ENCODE results near the gene TENT4B.
"Not testable (repeated sequence)": the region's sequence is repeated elsewhere in the genome, so short reads cannot be mapped to it uniquely, and the experiment has no call there.

The TENT4B gene

GRCh38 chr16:50216231-50216630 is 63.1 kb downstream of the TENT4B start:
- H3K27ac Mint-ChIP-seq = no peak overlapping the region
- H3K9me3 Mint-ChIP-seq = no peaks in the 10 kb centered on the region
- no peak overlapping the region for H3K4me3 Mint-ChIP-seq
- H3K27me3 Mint-ChIP-seq = no peaks in the 10 kb centered on the region
- H3K4me1 Mint-ChIP-seq = no peaks in the 10 kb centered on the region
- ATAC-seq (replicated peaks) = no peak
- no peak for DNase-seq
- peaks cover 11 to 33% of the 10 kb centered on the region in 2 donors for H3K36me3 Mint-ChIP-seq

- DNase-seq = no peak
- Mint-ChIP-seq H3K9me3 (no peaks in the 10 kb centered on the region), H3K4me1 (no peaks in the 10 kb centered on the region), H3K4me3 (no peak overlapping the region), H3K27ac (no peak overlapping the region), H3K36me3 (peaks cover 9 to 26% of the 10 kb centered on the region in 2 donors), H3K27me3 (no peaks in the 10 kb centered on the region)
- ATAC-seq (replicated peaks) = no peak
These were observed 66.4 kb downstream of the TENT4B start for GRCh38 chr16:50219402-50219975.

GRCh38 chr16:50224286-50224685 is 71.2 kb downstream of the TENT4B start:
- no peaks in the 10 kb centered on the region for H3K9me3 Mint-ChIP-seq
- H3K36me3 Mint-ChIP-seq = peaks cover 26 to 41% of the 10 kb centered on the region in 2 donors

GRCh38 chr16:50227120-50227519 is 74.0 kb downstream of the TENT4B start:
- ATAC-seq (replicated peaks) = no peak
- H3K27ac Mint-ChIP-seq = no peak overlapping the region

More at GRCh38 chr16:50224286-50224685, 71.2 kb downstream of the TENT4B start:
- ATAC-seq (replicated peaks) (no peak), DNase-seq (no peak)
- H3K27me3 Mint-ChIP-seq = no peaks in the 10 kb centered on the region
- no peaks in the 10 kb centered on the region for H3K4me1 Mint-ChIP-seq
- no peak overlapping the region for H3K4me3 Mint-ChIP-seq
- no peak overlapping the region for H3K27ac Mint-ChIP-seq

GRCh38 chr16:50227665-50228064 is 74.6 kb downstream of the TENT4B start:
- Mint-ChIP-seq H3K9me3 (no peaks in the 10 kb centered on the region), H3K36me3 (peaks cover 26 to 38% of the 10 kb centered on the region in 2 donors), H3K27ac (no peak overlapping the region), H3K4me1 (no peaks in the 10 kb centered on the region), H3K4me3 (no peak overlapping the region), H3K27me3 (no peaks in the 10 kb centered on the region)
- DNase-seq = no peak
- ATAC-seq (replicated peaks) = no peak

More at GRCh38 chr16:50227120-50227519, 74.0 kb downstream of the TENT4B start:
- no peaks in the 10 kb centered on the region for H3K4me1 Mint-ChIP-seq
- no peaks in the 10 kb centered on the region for H3K9me3 Mint-ChIP-seq
- H3K27me3 Mint-ChIP-seq = no peaks in the 10 kb centered on the region
- H3K36me3 Mint-ChIP-seq = peaks cover 26 to 38% of the 10 kb centered on the region in 2 donors
- no peak for DNase-seq
- no peak overlapping the region for H3K4me3 Mint-ChIP-seq

GRCh38 chr16:50228364-50228868 is 75.3 kb downstream of the TENT4B start:
- Mint-ChIP-seq H3K27ac (no peak overlapping the region), H3K4me3 (no peak overlapping the region), H3K27me3 (no peaks in the 10 kb centered on the region), H3K9me3 (no peaks in the 10 kb centered on the region), H3K36me3 (peaks cover 26 to 38% of the 10 kb centered on the region in 2 donors), H3K4me1 (no peaks in the 10 kb centered on the region)
- peak in 1 of 2 donors; percentile 25 for ATAC-seq (replicated peaks)
- DNase-seq = no peak

- H3K4me1 Mint-ChIP-seq = no peaks in the 10 kb centered on the region
- ATAC-seq (replicated peaks) = no peak
- H3K9me3 Mint-ChIP-seq = no peaks in the 10 kb centered on the region
- H3K36me3 Mint-ChIP-seq = peaks cover 26 to 37% of the 10 kb centered on the region in 2 donors
- H3K4me3 Mint-ChIP-seq = no peak overlapping the region
- no peak overlapping the region for H3K27ac Mint-ChIP-seq
- DNase-seq = no peak
- H3K27me3 Mint-ChIP-seq = no peaks in the 10 kb centered on the region
These were observed 76.1 kb downstream of the TENT4B start for GRCh38 chr16:50229149-50229726.

GRCh38 chr16:50234771-50235556 is 81.9 kb downstream of the TENT4B start:
- DNase-seq (no peak), ATAC-seq (replicated peaks) (no peak)
- Mint-ChIP-seq H3K4me3 (no peak overlapping the region), H3K9me3 (no peaks in the 10 kb centered on the region), H3K27ac (no peak overlapping the region), H3K4me1 (no peaks in the 10 kb centered on the region), H3K27me3 (no peaks in the 10 kb centered on the region), H3K36me3 (peaks cover 0 to 2% of the 10 kb centered on the region in 2 donors)

- H3K36me3 Mint-ChIP-seq = peaks cover 0 to 2% of the 10 kb centered on the region in 2 donors
- no peak for DNase-seq
- no peak overlapping the region for H3K4me3 Mint-ChIP-seq
- H3K9me3 Mint-ChIP-seq = no peaks in the 10 kb centered on the region
- no peaks in the 10 kb centered on the region for H3K27me3 Mint-ChIP-seq
- no peaks in the 10 kb centered on the region for H3K4me1 Mint-ChIP-seq
- no peak overlapping the region for H3K27ac Mint-ChIP-seq
- no peak for ATAC-seq (replicated peaks)
These were observed 82.5 kb downstream of the TENT4B start for GRCh38 chr16:50235581-50235980.

GRCh38 chr16:50238314-50238713 is 85.2 kb downstream of the TENT4B start:
- ATAC-seq (replicated peaks) (no peak), DNase-seq (no peak)
- Mint-ChIP-seq H3K4me1 (no peaks in the 10 kb centered on the region), H3K27ac (no peak overlapping the region), H3K36me3 (no peaks in the 10 kb centered on the region), H3K27me3 (no peaks in the 10 kb centered on the region), H3K9me3 (no peaks in the 10 kb centered on the region), H3K4me3 (no peak overlapping the region)

- Mint-ChIP-seq H3K4me3 (no peak overlapping the region), H3K36me3 (no peaks in the 10 kb centered on the region), H3K4me1 (no peaks in the 10 kb centered on the region), H3K27ac (no peak overlapping the region), H3K9me3 (no peaks in the 10 kb centered on the region), H3K27me3 (no peaks in the 10 kb centered on the region)
- ATAC-seq (replicated peaks) (no peak), DNase-seq (no peak)
These were observed 85.8 kb downstream of the TENT4B start for GRCh38 chr16:50238868-50239301.

- H3K4me1 Mint-ChIP-seq = peaks cover 5 to 24% of the 10 kb centered on the region in 2 donors
- not testable (repeated sequence) for H3K27ac Mint-ChIP-seq; DNase-seq; H3K27me3 Mint-ChIP-seq; H3K36me3 Mint-ChIP-seq; ATAC-seq (replicated peaks); H3K9me3 Mint-ChIP-seq; H3K4me3 Mint-ChIP-seq
These were observed 89.9 kb downstream of the TENT4B start for GRCh38 chr16:50243024-50243423.

- Mint-ChIP-seq H3K4me3 (no peak overlapping the region), H3K36me3 (peaks cover 0 to 1% of the 10 kb centered on the region in 2 donors)
These were observed 91.0 kb downstream of the TENT4B start for GRCh38 chr16:50244140-50244503.

GRCh38 chr16:50244504-50245416 is 91.7 kb downstream of the TENT4B start:
- no peak for ATAC-seq (replicated peaks)
- no peak for DNase-seq
- H3K27me3 Mint-ChIP-seq = no peaks in the 10 kb centered on the region
- peaks cover 0 to 1% of the 10 kb centered on the region in 2 donors for H3K36me3 Mint-ChIP-seq
- H3K4me3 Mint-ChIP-seq = peak overlapping the region; percentile 82 to 85
- no peak overlapping the region for H3K27ac Mint-ChIP-seq
- no peaks in the 10 kb centered on the region for H3K9me3 Mint-ChIP-seq
- peaks cover 5 to 24% of the 10 kb centered on the region in 2 donors for H3K4me1 Mint-ChIP-seq

More at GRCh38 chr16:50244140-50244503, 91.0 kb downstream of the TENT4B start:
- no peaks in the 10 kb centered on the region for H3K9me3 Mint-ChIP-seq
- no peaks in the 10 kb centered on the region for H3K27me3 Mint-ChIP-seq
- H3K4me1 Mint-ChIP-seq = peaks cover 5 to 24% of the 10 kb centered on the region in 2 donors
- ATAC-seq (replicated peaks) = no peak
- no peak for DNase-seq
- H3K27ac Mint-ChIP-seq = no peak overlapping the region
